Kidney epithelial cell (primary cell): ENCODE data around the gene FANCI. TPM values are rescaled to one million over a fixed set of nuclear protein-coding genes. Genes with fewer than 3 reads are reported as not detected.
A peak's percentile ranks its signal among the peaks of the same experiment; 100 is the strongest.

ENCODE experiments used
- DNase-seq: peaks from one replicate; pipeline ENCODE4 v3.0.0-alpha.2; 2010; ENCODE audit warnings: low read depth
- H3K27me3 ChIP-seq: 2 replicates; pipeline ENCODE4 v1.6.0; 2011; ENCODE audit warnings: low read length; ENCODE audit not compliant: control insufficient read depth, insufficient read depth
- H3K36me3 ChIP-seq: 2 replicates; pipeline ENCODE4 v1.5.1; 2011; ENCODE audit warnings: low read length; ENCODE audit not compliant: control insufficient read depth, insufficient read depth
- H3K4me3 ChIP-seq: 2 replicates; pipeline ENCODE4 v1.5.1; 2011; ENCODE audit warnings: low read depth, mild to moderate bottlenecking, control low read depth, low read length
- CTCF ChIP-seq: IDR thresholded peaks from 2 replicates; pipeline ENCODE4 v1.5.1; 2011; ENCODE audit warnings: mild to moderate bottlenecking, moderate library complexity, low read length, control low read depth, inconsistent platforms; ENCODE audit not compliant: insufficient read depth, poor library complexity, severe bottlenecking
- total RNA-seq: library from RNA; depleted of rRNA; stranded (reverse); fragments of >200 nt; gene quantifications from 2 replicates; pipeline ENCODE4 v1.2.3, GENCODE V29; 2015

The FANCI gene
- total RNA-seq, 1 donor from 2014 or later, result 68.3 TPM

- Histone ChIP-seq H3K36me3 (no peaks in the 10 kb centered on the region), H3K4me3 (no peak overlapping the region), H3K27me3 (peaks cover 20% of the 10 kb centered on the region)
- TF ChIP-seq CTCF, result no peak
- no peak for DNase-seq
Measured at GRCh38 chr15:89349206-89349558, 105.4 kb downstream of the FANCI start.

GRCh38 chr15:89352476-89352875 lies 108.7 kb downstream of the FANCI start:
- no peak for DNase-seq
- Histone ChIP-seq H3K27me3 (peaks cover 38% of the 10 kb centered on the region), H3K4me3 (no peak overlapping the region), H3K36me3 (no peaks in the 10 kb centered on the region)
- no peak for TF ChIP-seq CTCF

- no peaks in the 10 kb centered on the region for H3K36me3 ChIP-seq
- H3K27me3 ChIP-seq, result peaks cover 48% of the 10 kb centered on the region
- no peak for DNase-seq
- TF ChIP-seq CTCF, result no peak
- no peak overlapping the region for H3K4me3 ChIP-seq
Measured at GRCh38 chr15:89353991-89354390, 110.2 kb downstream of the FANCI start.

- Histone ChIP-seq H3K27me3 (peaks cover 69% of the 10 kb centered on the region), H3K36me3 (no peaks in the 10 kb centered on the region), H3K4me3 (no peak overlapping the region)
- DNase-seq, result no peak
- peak; percentile 56 for TF ChIP-seq CTCF
Measured at GRCh38 chr15:89356634-89357298, 113.0 kb downstream of the FANCI start.

GRCh38 chr15:89358435-89358754 lies 114.6 kb downstream of the FANCI start:
- Histone ChIP-seq H3K27me3 (peaks cover 78% of the 10 kb centered on the region), H3K36me3 (no peaks in the 10 kb centered on the region), H3K4me3 (no peak overlapping the region)
- no peak for TF ChIP-seq CTCF
- DNase-seq, result no peak

- Histone ChIP-seq H3K4me3 (peak overlapping the region; percentile 21), H3K36me3 (no peaks in the 10 kb centered on the region), H3K27me3 (peaks cover 81% of the 10 kb centered on the region)
- DNase-seq, result no peak
- peak; percentile 90 for TF ChIP-seq CTCF
Measured at GRCh38 chr15:89358755-89359439, 115.1 kb downstream of the FANCI start.
